HCT116 (cell line): ENCODE data around the gene BRD4. TPM values are rescaled to one million over a fixed set of nuclear protein-coding genes. Genes with fewer than 3 reads are reported as not detected.

Source experiments
- ATAC-seq: fragments of 200-7000 bp; cut with Tn5 transposase; 2 replicates; pipeline ENCODE4 v1.9.1; 2020; ENCODE audit warnings: mild to moderate bottlenecking, moderate library complexity
- BruUV-seq: library from RNA; stranded (reverse); fragments of 400-500 nt; replicated peaks from 2 replicates; lab custom pipeline; 2021; lab: Mats Ljungman, UMichigan
- CTCF ChIA-PET: fragments of 300-600 bp; sonication (Branson Sonifier 250); formaldehyde crosslinking; loops from one replicate; lab custom pipeline; 2021; ENCODE audit warnings: antibody characterized with exemption; lab: Charles Lee
- POLR2A ChIA-PET: fragments of 300-600, 350-600 bp; sonication (Branson Sonifier 250); formaldehyde crosslinking; loops from one replicate; lab custom pipeline; 2021; ENCODE audit warnings: antibody characterized with exemption; lab: Charles Lee
- RAD21 ChIA-PET, 2 experiments: fragments of 300-600 bp; sonication (Branson Sonifier 250); formaldehyde crosslinking; loops; one replicate each; lab custom pipeline; 2023; ENCODE audit warnings: low total read pairs in 2 of 2; ENCODE audit not compliant: uncharacterized antibody in 2 of 2, unreplicated experiment in 2 of 2, low non-redundant PET in 1 of 2; lab: Charles Lee
- DNase-seq: peaks from one replicate; pipeline ENCODE4 v3.0.0-alpha.2; 2010; ENCODE audit warnings: low read depth, low spot score
- H2AFZ ChIP-seq: fragments of 200-600 bp; shearing (Covaris generic), sonication (generic); 2 replicates; pipeline ENCODE4 v1.6.1; 2017; ENCODE audit warnings: low read depth, mixed run types, mixed read lengths, antibody characterized with exemption, low read length; ENCODE audit not compliant: poor library complexity, severe bottlenecking
- H3K27ac ChIP-seq: 2 replicates; pipeline ENCODE4 v1.5.1; 2012; ENCODE audit warnings: low read depth, low read length
- H3K27me3 ChIP-seq: fragments of 200-600 bp; sonication (generic); 2 replicates; pipeline ENCODE4 v1.6.1; 2016; ENCODE audit warnings: mixed run types, low read length, mixed read lengths; ENCODE audit not compliant: insufficient read depth
- H3K36me3 ChIP-seq, 2 experiments: fragments of 200-500 bp in 1 of 2; fragments of 200-600 bp in 1 of 2; sonication (Bioruptor generic) in 1 of 2; sonication (generic) in 1 of 2; 2 replicates each; pipeline versions ENCODE4 v1.5.1 to v1.6.1; 2014 to 2016; ENCODE audit warnings: low read length in 2 of 2, inconsistent platforms in 1 of 2, mixed read lengths in 1 of 2, mixed run types in 1 of 2; ENCODE audit not compliant: insufficient read depth in 2 of 2, control insufficient read depth in 1 of 2
- H3K4me1 ChIP-seq, 2 experiments: fragments of 200-600 bp in 1 of 2; sonication (generic) in 1 of 2; 2 replicates each; pipeline versions ENCODE4 v1.5.1 to v1.6.1; 2012 to 2017; ENCODE audit warnings: low read length in 2 of 2, inconsistent platforms in 1 of 2, mild to moderate bottlenecking in 1 of 2, mixed read lengths in 1 of 2, mixed run types in 1 of 2, moderate library complexity in 1 of 2; ENCODE audit not compliant: insufficient read depth in 2 of 2, control insufficient read depth in 1 of 2
- H3K4me2 ChIP-seq: fragments of 200-600 bp; sonication (generic); 2 replicates; pipeline ENCODE4 v1.6.1; 2017; ENCODE audit warnings: mixed run types, low read length, mixed read lengths
- H3K4me3 ChIP-seq, 2 experiments: fragments of 200-600 bp in 1 of 2; sonication (generic) in 1 of 2; replicated peaks in 1 of 2; 2 replicates each; pipeline ENCODE4 v1.5.1; 2011 to 2016; ENCODE audit warnings: low read length in 2 of 2, control low read depth in 1 of 2, low read depth in 1 of 2, mild to moderate bottlenecking in 1 of 2, mixed read lengths in 1 of 2, mixed run types in 1 of 2
- H3K79me2 ChIP-seq: fragments of 200-600 bp; sonication (generic); 2 replicates; pipeline ENCODE4 v1.6.1; 2017; ENCODE audit warnings: mild to moderate bottlenecking, mixed run types, low read length, moderate library complexity, mixed read lengths; ENCODE audit not compliant: insufficient read depth
- H3K9ac ChIP-seq: fragments of 200-600 bp; sonication (generic); 2 replicates; pipeline ENCODE4 v1.6.1; 2016; ENCODE audit warnings: low read length, mixed read lengths
- H3K9me2 ChIP-seq: fragments of 200-600 bp; sonication (generic), shearing (Covaris generic); 2 replicates; pipeline ENCODE4 v1.6.1; 2017; ENCODE audit warnings: mixed run types, mild to moderate bottlenecking, moderate library complexity; ENCODE audit not compliant: insufficient read depth
- H3K9me3 ChIP-seq, 2 experiments: fragments of 200-500 bp in 1 of 2; fragments of 200-600 bp in 1 of 2; sonication (Bioruptor generic) in 1 of 2; sonication (generic) in 1 of 2; 2 replicates each; pipeline ENCODE4 v1.6.1; 2014 to 2017; ENCODE audit warnings: low read length in 2 of 2, mixed read lengths in 2 of 2, inconsistent platforms in 1 of 2, low read depth in 1 of 2, mild to moderate bottlenecking in 1 of 2, mixed run types in 1 of 2, moderate library complexity in 1 of 2; ENCODE audit not compliant: control insufficient read depth in 1 of 2, insufficient read depth in 1 of 2
- H4K20me1 ChIP-seq: fragments of 200-600 bp; sonication (generic), shearing (Covaris generic); 2 replicates; pipeline ENCODE4 v1.6.1; 2017; ENCODE audit warnings: mixed run types, mild to moderate bottlenecking, moderate library complexity; ENCODE audit not compliant: insufficient read depth
- CBX3 ChIP-seq: IDR thresholded peaks from 2 replicates; pipeline ENCODE4 v1.6.1; 2012; ENCODE audit warnings: low read depth
- CEBPB ChIP-seq: IDR thresholded peaks from 2 replicates; pipeline ENCODE4 v1.6.1; 2012; ENCODE audit warnings: low read depth
- ELF1 ChIP-seq: IDR thresholded peaks from 2 replicates; pipeline ENCODE4 v1.6.1; 2012; ENCODE audit warnings: low read depth, borderline replicate concordance
- EZH2 ChIP-seq: fragments of 200-600 bp; sonication (generic); IDR thresholded peaks from 2 replicates; pipeline ENCODE4 v1.6.1; 2017; ENCODE audit warnings: antibody characterized with exemption, mixed run types
- POLR2A ChIP-seq: IDR thresholded peaks from 2 replicates; pipeline ENCODE4 v1.7.0; 2011; ENCODE audit warnings: borderline replicate concordance; ENCODE audit not compliant: insufficient read depth, insufficient read length; ENCODE audit errors: extremely low read depth
- POLR2AphosphoS5 ChIP-seq: IDR thresholded peaks from 2 replicates; pipeline ENCODE4 v1.6.1; 2011; ENCODE audit warnings: mild to moderate bottlenecking, low read depth, low read length, moderate library complexity
- SP1 ChIP-seq: IDR thresholded peaks from 2 replicates; pipeline ENCODE4 v1.6.1; 2012; ENCODE audit warnings: low read depth
- YY1 ChIP-seq: IDR thresholded peaks from 2 replicates; pipeline ENCODE4 v1.6.1; 2011; ENCODE audit warnings: low read length, low read depth, moderate library complexity, mild to moderate bottlenecking; ENCODE audit not compliant: insufficient replicate concordance; ENCODE audit errors: extremely low read depth
- ZNF274 ChIP-seq: fragments of 200-500 bp; sonication (Bioruptor generic); IDR thresholded peaks from 2 replicates; pipeline ENCODE4 v1.6.1; 2014; ENCODE audit warnings: mild to moderate bottlenecking, low read depth, low read length, inconsistent platforms
- intact Hi-C: fragments of 100-400 bp; cut with micrococcal nuclease; formaldehyde crosslinking; loops from 2 replicates; pipeline ENCODE4 v1.10.0; 2022
- total RNA-seq: library from RNA; stranded (reverse); gene quantifications from one replicate; pipeline ENCODE4 v1.2.1, GENCODE V29; 2021; ENCODE audit not compliant: unreplicated experiment
- TF ChIP-seq, protein P1 (sequence below): IDR thresholded peaks from 2 replicates; pipeline ENCODE4 v1.6.1; 2011; ENCODE audit warnings: mild to moderate bottlenecking, low read length, moderate library complexity; ENCODE audit not compliant: insufficient replicate concordance; ENCODE audit errors: extremely low read depth
- TF ChIP-seq, protein P2 (sequence below): IDR thresholded peaks from 2 replicates; pipeline ENCODE4 v1.6.1; 2012
- TF ChIP-seq, protein P3 (sequence below): IDR thresholded peaks from 2 replicates; pipeline ENCODE4 v1.6.1; 2012; ENCODE audit warnings: low read depth

The BRD4 gene
- total RNA-seq, 1 experiment from 2014 or later: 52.9 TPM

DNA sequence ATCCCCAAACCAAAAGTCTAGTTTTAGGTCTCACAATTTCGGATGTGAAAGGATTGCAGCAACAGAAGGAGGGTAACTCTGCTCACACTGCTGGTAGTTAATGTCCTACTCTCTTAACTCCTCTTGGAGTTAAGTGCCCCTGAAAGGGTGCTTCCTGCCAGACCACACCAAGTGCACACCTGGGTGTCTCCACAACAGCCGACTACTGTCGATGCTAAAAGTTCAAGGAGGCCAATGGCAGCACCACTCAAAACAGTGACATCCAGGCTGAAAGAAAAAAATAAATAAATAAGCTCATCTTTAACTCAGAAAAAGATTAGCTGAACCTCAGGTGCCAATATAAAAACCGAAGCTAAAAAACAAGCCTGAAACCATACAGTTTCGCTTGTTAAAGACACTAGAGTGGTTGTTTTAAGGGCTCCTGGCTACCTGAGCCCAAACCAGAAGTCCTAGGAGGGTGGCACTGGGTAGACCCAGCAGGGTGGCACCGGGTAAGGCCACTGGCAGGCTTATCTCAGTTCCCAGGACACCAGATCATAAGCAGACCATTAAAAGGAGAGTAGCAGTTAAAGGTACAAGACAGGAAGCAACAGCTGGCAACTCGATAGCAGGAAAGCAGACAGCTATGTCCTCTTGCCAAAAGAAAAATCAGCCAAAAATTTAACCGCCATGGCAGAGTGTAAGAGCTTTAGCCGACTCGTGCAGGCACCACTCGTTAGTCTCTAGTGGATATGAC lies 39.3 kb downstream of the BRD4 start (continued):
- TF ChIP-seq, protein P1, sequence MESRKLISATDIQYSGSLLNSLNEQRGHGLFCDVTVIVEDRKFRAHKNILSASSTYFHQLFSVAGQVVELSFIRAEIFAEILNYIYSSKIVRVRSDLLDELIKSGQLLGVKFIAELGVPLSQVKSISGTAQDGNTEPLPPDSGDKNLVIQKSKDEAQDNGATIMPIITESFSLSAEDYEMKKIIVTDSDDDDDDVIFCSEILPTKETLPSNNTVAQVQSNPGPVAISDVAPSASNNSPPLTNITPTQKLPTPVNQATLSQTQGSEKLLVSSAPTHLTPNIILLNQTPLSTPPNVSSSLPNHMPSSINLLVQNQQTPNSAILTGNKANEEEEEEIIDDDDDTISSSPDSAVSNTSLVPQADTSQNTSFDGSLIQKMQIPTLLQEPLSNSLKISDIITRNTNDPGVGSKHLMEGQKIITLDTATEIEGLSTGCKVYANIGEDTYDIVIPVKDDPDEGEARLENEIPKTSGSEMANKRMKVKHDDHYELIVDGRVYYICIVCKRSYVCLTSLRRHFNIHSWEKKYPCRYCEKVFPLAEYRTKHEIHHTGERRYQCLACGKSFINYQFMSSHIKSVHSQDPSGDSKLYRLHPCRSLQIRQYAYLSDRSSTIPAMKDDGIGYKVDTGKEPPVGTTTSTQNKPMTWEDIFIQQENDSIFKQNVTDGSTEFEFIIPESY: no peak
- no peak for TF ChIP-seq SP1

DNA sequence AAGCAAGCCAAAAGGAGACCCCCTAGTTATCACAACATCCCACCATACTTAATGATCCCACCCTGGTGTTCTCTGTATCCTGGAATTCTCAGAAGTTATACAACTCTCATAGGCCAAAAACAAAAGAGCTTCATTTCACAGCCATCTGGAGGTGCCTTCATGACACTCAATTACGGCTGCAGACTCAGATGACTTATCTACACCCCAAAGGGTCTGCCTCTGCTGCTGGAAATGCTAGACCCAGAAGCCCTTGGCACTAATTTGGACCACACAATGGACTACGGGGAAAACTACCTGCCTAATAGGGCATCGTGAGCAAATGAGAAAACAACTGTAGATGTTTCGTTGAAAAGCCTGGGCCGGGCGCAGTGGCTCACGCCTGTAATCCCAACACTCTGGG lies 40.2 kb downstream of the BRD4 start:
- H3K36me3 ChIP-seq: no peaks in the 10 kb centered on the region
- peaks cover 20% of the 10 kb centered on the region; the same call in 1 of the 2 replicates for H4K20me1 ChIP-seq
- no peak overlapping the region for H3K9ac ChIP-seq
- H3K4me1 ChIP-seq: peaks cover 0 to 3% of the 10 kb centered on the region in 2 experiments; a peak in 1 of 4 replicates
- H2AFZ ChIP-seq: no peak overlapping the region
- ATAC-seq (no peak), DNase-seq (no peak)
- no peaks in the 10 kb centered on the region for H3K9me3 ChIP-seq
- TF ChIP-seq POLR2A: no peak
- no peak for TF ChIP-seq CBX3
- TF ChIP-seq SP1: no peak
- TF ChIP-seq, protein P2, sequence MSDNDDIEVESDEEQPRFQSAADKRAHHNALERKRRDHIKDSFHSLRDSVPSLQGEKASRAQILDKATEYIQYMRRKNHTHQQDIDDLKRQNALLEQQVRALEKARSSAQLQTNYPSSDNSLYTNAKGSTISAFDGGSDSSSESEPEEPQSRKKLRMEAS: no peak
- TF ChIP-seq ZNF274: no peak
- TF ChIP-seq, protein P1: no peak
- no peak for TF ChIP-seq YY1
- TF ChIP-seq, protein P3, sequence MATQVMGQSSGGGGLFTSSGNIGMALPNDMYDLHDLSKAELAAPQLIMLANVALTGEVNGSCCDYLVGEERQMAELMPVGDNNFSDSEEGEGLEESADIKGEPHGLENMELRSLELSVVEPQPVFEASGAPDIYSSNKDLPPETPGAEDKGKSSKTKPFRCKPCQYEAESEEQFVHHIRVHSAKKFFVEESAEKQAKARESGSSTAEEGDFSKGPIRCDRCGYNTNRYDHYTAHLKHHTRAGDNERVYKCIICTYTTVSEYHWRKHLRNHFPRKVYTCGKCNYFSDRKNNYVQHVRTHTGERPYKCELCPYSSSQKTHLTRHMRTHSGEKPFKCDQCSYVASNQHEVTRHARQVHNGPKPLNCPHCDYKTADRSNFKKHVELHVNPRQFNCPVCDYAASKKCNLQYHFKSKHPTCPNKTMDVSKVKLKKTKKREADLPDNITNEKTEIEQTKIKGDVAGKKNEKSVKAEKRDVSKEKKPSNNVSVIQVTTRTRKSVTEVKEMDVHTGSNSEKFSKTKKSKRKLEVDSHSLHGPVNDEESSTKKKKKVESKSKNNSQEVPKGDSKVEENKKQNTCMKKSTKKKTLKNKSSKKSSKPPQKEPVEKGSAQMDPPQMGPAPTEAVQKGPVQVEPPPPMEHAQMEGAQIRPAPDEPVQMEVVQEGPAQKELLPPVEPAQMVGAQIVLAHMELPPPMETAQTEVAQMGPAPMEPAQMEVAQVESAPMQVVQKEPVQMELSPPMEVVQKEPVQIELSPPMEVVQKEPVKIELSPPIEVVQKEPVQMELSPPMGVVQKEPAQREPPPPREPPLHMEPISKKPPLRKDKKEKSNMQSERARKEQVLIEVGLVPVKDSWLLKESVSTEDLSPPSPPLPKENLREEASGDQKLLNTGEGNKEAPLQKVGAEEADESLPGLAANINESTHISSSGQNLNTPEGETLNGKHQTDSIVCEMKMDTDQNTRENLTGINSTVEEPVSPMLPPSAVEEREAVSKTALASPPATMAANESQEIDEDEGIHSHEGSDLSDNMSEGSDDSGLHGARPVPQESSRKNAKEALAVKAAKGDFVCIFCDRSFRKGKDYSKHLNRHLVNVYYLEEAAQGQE: no peak
- no peak for TF ChIP-seq EZH2
- TF ChIP-seq ELF1: no peak
- TF ChIP-seq CEBPB: no peak
- no peak for TF ChIP-seq POLR2AphosphoS5
- H3K27me3 ChIP-seq: no peaks in the 10 kb centered on the region
- no peak overlapping the region for H3K27ac ChIP-seq
- ChIA-PET RAD21 (no interaction called here), CTCF (interaction anchor here (0.6 kb wide), 1 partner anchor 29 kb away, joined by 3 read pairs; no protein-coding TSS in a partner anchor), POLR2A (no interaction called here)
- no TSS peak for BruUV-seq
- intact Hi-C loops: no loop called here
- no peaks in the 10 kb centered on the region for H3K9me2 ChIP-seq
- H3K79me2 ChIP-seq: peaks cover 98% of the 10 kb centered on the region
- H3K4me2 ChIP-seq: no peak overlapping the region
- no peak overlapping the region for H3K4me3 ChIP-seq
